Hindlimb muscle (tissue), 1 donor: ENCODE measurements around the gene TMEM131. TPM values are rescaled to one million over a fixed set of nuclear protein-coding genes. Genes with fewer than 3 reads are reported as not detected.
"Not testable (repeated sequence)": the region's sequence is repeated elsewhere in the genome, so short reads cannot be mapped to it uniquely, and the experiment has no call there.

Experiments
- DNase-seq: peaks from one replicate; pipeline ENCODE4 v3.0.0-alpha.2; 2013
- polyA plus RNA-seq: library from polyadenylated mRNA; unstranded; fragments of 120-200 nt; gene quantifications from one replicate; pipeline ENCODE4 v1.2.1, GENCODE V29; 2013; ENCODE audit not compliant: insufficient read length

The TMEM131 gene
- polyA plus RNA-seq, 1 donor = 53.2 TPM

- no peak for DNase-seq
Measured at GRCh38 chr2:97849881-97850528, 145.7 kb downstream of the TMEM131 start.

- DNase-seq = no peak
Measured at GRCh38 chr2:97848306-97848705, 147.4 kb downstream of the TMEM131 start.

GRCh38 chr2:97846716-97847115 lies 149.0 kb downstream of the TMEM131 start:
- DNase-seq = not testable (repeated sequence)

- DNase-seq = no peak
Measured at GRCh38 chr2:97845818-97846217, 149.9 kb downstream of the TMEM131 start.

- no peak for DNase-seq
Measured at GRCh38 chr2:97845133-97845532, 150.6 kb downstream of the TMEM131 start.

GRCh38 chr2:97844311-97844859 lies 151.4 kb downstream of the TMEM131 start:
- DNase-seq = no peak

GRCh38 chr2:97840198-97840597 lies 155.6 kb downstream of the TMEM131 start:
- no peak for DNase-seq

GRCh38 chr2:97834610-97835009 lies 161.1 kb downstream of the TMEM131 start:
- DNase-seq = peak; percentile 3

GRCh38 chr2:97831121-97831520 lies 164.6 kb downstream of the TMEM131 start:
- DNase-seq = no peak

- DNase-seq = not testable (repeated sequence)
Measured at GRCh38 chr2:97829255-97829654, 166.5 kb downstream of the TMEM131 start.

GRCh38 chr2:97827013-97827412 lies 168.7 kb downstream of the TMEM131 start:
- DNase-seq = not testable (repeated sequence)

GRCh38 chr2:97826266-97826847 lies 169.4 kb downstream of the TMEM131 start:
- not testable (repeated sequence) for DNase-seq

- DNase-seq = not testable (repeated sequence)
Measured at GRCh38 chr2:97824011-97824410, 171.7 kb downstream of the TMEM131 start.

GRCh38 chr2:97821862-97822261 lies 173.9 kb downstream of the TMEM131 start:
- DNase-seq = not testable (repeated sequence)

GRCh38 chr2:97819754-97820153 lies 176.0 kb downstream of the TMEM131 start:
- DNase-seq = no peak

- no peak for DNase-seq
Measured at GRCh38 chr2:97816411-97816810, 179.3 kb downstream of the TMEM131 start.

- DNase-seq = no peak
Measured at GRCh38 chr2:97812931-97813330, 182.8 kb downstream of the TMEM131 start.

- no peak for DNase-seq
Measured at GRCh38 chr2:97808816-97809215, 186.9 kb downstream of the TMEM131 start.

GRCh38 chr2:97806738-97807618 lies 188.8 kb downstream of the TMEM131 start:
- peak; percentile 86 for DNase-seq

- DNase-seq = no peak
Measured at GRCh38 chr2:97805776-97806175, 190.0 kb downstream of the TMEM131 start.

- no peak for DNase-seq
Measured at GRCh38 chr2:97801028-97801427, 194.7 kb downstream of the TMEM131 start.

GRCh38 chr2:97798416-97798815 lies 197.3 kb downstream of the TMEM131 start:
- no peak for DNase-seq

- DNase-seq = no peak
Measured at GRCh38 chr2:97797355-97797754, 198.4 kb downstream of the TMEM131 start.
